HL-60/S4 treated with phorbol 12-myristate 13-acetate at 8.2 ng/mL for 4 days and 3 days (cell line): Measurements from ENCODE around the gene CRACR2B.

Experiments used
- in situ Hi-C: fragments of 300-500 bp; cut with MboI; formaldehyde crosslinking; loops from 2 replicates; pipeline ENCODE4 v1.15.0; 2022; ENCODE audit warnings: low sequenced_read_pairs

The CRACR2B gene

DNA sequence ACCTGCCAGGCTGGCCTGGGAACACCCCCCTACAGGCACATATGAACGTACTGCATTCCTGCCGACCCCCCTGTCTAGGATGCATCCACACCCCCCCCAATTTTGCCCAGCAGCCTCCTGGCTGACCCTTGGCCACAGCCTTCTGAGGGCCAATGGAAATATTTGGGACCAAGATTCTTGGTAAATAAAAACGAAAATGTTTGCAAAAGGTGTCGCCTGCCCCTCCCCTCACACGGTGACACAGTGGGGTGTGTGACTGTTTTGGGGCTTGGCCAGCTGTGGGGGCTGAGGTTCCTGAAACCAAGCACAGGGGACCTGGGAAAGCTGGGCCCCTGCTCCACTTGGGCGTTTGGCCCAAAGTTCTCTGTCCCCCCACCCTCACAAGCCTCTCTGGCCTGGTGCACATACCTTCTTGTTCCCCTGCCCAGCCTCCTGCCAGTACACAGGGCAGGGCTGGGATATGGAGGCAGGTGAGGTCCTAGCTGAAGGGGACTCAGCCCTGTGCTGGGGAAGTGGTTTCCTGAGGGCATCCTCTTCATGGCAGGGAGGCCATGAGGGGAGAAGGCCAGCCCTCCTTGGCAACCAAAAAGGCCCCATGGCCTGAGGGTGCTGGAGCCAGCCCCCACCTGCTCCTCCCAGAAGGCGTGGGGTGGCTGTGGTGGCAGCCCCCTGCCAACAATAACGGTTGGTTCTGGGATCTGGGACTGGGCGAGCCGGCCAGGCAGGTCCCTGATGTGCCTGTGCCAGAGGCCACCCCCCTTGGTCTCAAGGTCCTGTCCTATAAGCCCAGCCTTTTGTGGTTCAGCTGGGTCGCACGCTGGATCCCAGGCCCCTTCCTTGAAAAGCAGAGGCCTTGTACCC is 2.1 kb upstream of the CRACR2B start:
- in situ Hi-C loops: no loop called here

DNA sequence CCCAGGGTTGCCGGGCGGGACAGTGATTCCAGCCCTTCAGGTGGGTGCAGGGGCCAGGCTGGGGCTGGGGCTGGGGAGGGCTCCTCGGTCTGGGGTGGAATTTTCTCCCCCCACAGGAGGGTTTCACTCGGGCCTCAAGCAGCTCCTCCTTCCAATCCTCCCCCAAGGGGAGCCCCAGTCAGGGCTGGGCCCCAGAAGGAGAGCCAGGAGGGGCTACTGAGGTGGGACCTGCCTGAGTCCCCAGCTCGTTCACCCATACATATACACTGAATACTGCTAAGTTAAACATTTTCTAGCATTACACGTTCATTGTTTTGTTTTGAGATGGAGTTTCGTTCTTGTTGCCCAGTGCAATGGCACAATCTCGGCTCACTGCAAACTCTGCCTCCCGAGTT is 1.5 kb upstream of the CRACR2B start:
- in situ Hi-C loops: no loop called here

DNA sequence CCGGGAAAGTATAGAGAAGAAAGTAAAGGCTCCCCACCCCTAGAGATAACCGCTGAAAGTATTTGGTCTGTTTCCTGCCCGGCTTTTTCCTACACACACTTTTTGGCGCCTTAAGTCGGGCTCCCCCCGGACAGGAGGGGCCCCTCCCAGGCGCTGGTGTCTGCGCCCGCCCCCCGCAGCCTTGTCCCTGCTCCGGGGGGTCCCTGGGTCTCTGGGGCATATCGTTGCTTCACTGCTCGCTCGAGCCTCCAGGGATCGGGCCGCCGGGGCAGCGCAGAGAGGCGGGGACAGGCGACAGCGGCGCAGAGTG is 928 bp upstream of the CRACR2B start:
- in situ Hi-C loops: no loop called here

DNA sequence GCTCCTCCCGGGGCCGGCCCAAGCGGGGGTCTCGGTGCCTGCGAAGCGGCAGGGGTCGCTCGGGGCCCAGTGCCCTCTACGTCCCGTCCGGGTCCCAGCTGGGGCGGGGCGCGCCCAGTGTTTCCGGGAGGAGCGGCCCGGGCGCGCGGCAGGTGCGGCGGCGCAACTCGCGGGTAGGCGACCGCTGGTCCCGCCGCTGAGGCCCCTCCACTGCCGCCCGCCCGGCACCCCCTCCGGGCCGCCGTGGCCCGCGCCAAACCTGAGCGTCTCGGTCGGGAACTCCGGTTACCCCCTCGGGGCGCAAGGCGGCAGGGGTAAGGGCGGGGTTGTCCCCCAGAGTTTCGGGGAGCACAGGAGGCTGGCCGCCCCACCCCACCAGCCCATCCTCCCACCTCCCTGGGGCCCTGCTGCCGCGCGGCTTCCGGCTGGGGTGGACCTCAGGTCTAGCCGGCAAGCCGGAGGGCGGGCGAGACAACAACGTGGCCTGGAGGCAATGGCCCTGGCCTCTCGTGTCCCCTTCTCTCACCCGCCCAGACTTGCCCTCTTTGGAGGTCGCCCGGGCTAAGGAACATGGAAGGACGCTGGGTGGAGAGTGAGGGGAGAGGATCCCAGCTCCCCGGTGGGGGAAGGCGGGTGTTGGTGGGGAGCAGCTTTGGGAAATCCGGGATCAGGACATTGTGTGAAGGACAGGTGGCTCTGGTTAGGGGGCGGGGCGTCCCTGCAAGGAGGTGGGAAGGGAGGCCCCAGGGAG is 398 bp upstream of the CRACR2B start:
- in situ Hi-C loops: no loop called here

DNA sequence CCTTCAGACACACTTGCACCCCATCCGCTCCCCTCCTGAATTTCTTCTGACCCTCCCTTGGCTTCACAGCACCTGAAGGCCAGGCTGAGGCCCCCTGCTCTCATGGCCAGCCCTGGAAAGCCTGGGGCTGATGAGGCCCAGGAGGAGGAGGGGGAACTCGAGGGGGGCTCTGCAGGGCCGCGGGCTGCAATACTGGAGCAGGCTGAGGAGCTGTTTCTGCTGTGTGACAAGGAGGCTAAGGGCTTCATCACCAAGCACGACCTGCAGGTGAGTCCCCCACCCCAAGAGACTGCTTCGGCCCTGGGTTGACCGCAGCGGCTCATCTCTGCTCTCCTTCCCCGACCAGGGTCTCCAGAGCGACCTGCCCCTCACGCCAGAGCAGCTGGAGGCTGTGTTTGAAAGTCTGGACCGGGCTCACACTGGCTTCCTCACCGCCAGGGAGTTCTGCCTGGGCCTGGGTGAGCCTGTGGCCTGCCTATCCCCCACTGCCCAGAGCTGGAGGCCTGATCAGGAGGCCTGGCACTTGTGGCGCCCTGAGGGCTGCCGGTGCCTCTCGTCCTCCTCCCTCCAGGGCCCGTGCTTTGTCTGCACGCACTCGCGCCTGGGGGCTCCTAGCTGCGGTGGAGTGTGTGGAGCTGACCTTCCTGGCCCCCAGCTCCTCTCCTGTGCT is 922 bp downstream of the CRACR2B start:
- in situ Hi-C loops: no loop called here

DNA sequence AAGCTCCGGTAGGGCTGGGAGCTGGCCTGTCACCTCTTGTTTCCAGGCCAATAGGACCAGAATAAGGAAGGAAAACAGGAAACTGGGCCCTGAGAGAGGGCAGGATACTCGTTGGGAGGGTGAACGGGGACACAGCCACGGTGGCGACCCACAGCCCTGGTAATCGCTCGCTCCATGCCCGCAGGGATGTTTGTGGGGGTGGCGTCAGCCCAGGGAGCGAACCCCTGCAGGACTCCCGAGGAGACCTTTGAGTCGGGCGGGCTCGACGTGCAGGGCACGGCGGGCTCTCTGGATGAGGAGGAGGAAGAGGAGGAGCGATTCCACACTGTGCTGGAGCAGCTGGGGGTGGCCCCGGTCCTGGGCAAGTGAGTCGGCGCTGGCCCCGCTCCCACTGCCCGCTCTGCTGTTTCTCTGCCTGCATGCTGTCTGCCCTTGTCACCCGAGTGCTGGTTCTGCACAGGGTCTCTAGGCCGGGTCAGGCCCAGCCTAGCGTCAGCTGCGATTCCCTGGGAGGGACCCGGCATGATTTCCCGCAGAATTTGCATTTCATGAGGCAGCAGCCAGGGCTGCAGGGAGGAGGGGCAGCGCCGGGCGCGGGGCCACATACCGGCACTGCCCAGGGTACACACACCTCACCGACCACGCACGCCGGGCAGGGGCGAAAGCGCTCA is 1.6 kb downstream of the CRACR2B start:
- in situ Hi-C loops: no loop called here

DNA sequence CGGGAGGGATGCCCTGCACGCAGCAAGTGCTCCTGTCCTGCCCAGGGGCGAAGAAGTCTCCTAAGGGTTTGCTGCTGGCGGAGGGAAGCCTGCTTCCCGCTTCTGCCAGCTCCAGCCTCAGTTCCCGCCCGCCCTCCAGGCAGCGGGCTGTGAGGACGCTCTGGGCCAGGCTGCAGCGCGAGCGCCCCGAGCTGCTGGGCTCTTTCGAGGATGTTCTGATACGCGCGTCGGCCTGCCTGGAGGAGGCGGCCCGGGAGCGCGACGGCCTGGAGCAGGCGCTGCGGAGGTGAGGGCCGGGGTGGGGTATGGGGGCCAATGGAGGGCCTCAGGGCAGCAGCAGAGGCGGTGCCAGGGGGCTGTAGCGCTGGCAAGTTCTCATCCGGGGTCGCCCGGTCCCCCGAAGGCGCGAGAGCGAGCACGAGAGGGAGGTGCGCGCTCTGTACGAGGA is 2.2 kb downstream of the CRACR2B start:
- in situ Hi-C loops: no loop called here

DNA sequence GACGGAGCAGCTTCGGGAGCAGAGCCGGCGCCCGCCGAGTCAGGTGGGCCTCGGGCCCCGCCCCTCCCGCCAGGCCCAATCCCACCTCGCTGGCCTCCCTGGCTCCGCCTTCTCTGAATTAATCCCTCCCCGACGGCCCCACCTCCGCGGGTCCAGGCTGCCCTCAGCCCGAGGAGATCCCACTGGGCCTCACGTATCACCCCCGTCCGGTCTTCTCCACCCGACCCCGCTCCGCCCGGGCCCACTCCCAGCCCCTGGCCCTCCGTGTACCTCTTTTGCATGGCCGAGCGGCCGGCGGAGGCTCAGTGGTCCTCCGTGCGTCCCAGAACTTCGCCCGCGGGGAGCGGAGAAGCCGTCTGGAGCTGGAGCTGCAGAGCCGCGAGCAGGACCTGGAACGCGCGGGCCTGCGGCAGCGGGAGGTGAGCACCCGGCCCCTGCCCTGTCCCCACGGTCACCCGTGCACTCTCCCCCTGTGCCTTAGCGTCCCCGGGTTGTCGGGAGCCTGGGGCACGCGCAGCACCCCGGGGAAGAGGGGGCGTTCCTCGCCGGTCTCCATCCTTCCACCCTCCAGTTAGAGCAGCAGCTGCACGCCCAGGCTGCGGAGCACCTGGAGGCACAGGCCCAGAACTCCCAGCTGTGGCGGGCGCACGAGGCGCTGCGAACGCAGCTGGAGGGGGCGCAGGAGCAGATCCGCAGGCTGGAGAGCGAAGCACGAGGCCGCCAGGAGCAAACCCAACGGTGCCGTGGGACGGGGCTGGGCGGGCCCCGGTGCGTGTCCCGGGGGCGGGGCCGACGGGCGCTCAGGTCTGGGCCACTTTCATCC is 2.8 kb downstream of the CRACR2B start:
- in situ Hi-C loops: no loop called here

DNA sequence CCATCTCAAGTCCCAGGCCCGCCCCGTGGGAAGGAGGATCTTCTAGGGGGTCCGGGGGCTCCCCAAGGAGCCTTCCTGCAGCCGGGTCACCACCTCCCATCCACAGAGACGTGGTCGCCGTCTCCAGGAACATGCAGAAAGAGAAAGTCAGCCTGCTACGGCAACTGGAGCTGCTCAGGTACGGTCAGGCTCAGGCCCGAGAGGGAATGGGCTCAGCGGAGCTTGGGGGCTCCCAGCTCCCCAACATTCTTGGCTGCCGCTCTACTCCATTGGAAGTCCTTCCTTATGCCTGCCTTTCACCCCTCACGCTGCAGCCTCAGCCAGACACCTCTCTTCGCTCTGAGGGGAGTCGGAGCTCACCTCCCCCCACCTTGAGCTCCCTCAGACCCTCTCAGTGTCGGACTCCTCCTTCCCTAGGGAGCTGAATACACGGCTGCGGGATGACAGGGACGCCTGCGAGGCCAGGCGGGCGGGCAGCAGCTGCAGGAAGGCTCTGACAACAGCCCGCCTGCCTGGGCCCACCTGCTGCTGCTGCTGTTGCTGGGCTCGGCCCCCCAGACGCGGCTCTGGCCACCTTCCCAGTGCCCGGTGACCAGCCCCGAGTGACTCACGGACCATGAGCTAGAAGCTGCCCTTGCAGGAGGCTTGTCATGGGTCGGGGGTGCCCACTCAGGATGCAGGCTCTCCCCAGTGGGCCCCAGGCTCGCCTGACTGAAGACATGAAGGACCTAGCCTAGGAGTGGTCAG is 3.6 kb downstream of the CRACR2B start:
- in situ Hi-C loops: no loop called here

DNA sequence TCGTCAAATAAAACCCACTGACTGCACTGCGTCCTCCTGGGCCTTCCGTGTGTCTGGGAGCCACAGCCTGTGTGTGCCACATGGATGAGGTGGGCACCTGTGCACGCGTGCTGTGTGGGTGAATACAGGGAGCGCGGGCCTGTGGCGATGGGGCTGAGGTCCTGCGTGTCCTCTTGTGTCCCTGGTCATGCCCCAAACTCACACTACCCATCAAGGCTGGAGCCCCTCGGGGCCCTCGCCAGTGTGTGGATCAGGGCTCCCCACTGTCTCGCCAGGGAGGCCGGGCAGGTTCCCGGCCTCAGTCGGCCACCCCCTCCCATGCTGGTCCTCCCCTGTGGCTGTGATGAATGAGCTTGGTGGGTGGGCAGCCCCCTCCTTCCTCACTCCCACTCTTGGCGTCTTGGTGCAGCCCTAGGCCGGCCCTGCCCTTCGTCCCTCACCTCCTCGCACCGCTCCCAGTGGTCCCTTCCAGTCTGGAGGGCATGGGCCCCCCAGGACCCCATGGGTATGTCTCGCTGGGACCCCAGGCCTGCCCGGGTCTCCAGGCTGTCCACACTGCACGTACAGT is 4.3 kb downstream of the CRACR2B start:
- in situ Hi-C loops: no loop called here

DNA sequence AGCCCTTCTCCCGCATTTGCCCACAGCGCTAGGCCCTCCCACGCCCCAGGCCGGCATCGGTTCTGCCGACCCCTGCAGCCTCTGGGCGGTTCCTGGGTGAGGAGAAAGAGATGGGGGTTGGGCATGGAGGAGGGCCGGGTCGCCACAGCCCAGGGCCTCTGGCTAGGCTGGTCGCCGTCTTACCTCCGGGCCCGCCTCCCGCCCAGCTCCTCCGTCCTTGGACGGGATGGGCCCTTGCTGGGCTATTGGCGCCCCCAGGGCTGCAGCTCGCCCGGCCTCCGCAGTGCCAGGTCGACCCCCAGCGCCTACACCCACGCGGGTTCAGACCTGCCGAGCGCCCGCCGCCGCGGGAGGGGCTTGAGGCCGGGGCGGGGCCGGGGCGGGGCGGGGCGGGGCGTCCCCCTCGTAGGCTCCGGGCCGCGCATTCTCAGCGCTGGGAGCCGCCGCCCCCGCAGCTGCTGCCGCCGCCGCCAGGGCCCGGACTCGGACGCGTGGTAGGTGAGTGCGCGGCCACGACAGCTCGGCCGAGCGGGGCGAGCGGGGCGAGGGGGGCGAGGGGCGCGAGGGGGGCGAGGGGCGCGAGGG is 4.9 kb downstream of the CRACR2B start, which contains the start of gene CD151:
CD151 (plus strand) TSS at position 424 of the 585 bp plus-strand sequence. CDS start 3,118 bp downstream, outside the sequence.
- in situ Hi-C loops: no loop called here

DNA sequence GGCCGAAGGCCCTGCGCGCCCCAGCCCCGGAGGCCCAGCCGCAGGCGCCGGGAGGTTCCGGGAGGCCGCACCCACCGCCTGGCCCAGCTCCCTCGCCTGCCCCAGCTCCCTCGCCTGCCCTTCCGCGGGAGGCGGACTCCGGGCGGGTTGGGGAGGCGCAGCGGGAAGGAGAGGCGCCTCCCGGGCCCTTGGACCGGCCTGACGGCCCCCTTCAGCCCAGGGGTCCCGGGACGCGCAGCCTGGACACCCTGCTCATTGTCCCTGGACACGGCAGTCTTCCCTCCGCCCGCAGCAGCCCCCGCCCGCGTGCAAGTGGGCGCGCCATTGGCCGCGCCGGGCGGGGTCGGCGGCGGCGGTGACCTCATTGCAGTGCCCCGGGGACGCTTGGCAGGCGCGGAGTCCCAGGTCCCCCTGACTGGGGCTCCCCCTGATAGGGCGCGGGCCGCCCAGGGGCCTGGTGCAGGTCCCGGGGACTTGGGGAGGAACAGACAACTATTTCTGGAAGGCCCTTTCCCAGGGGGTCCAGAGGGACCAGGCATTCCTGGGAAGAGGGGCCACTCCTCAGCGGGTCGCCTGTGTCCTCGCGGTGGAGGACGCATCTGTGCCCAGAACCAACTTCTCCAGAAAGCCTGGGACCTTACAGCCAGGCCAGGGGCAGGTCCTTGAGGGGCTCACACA is 5.5 kb downstream of the CRACR2B start:
- in situ Hi-C loops: no loop called here

DNA sequence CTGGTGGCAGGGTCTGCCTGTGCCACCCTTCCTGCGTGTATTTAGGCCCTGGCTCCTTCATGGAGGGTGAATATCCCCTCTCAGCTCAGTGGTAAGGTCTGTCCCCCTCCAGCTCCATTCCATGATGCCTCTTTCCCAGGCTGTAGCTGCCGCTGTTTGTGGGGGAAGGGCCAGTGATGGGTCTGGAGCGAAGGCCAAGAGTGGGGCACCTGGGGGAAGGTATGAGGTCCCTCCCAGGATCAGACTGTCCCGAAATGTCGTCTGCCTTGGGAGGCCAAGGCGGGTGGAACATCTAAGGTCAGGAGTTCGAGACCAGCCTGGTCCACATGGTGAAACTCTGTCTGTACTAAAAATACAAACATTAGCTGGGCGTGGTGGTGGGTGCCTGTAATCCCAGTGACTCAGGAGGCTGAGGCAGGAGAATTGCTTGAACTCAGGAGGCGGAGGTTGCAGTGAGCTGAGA is 6.2 kb downstream of the CRACR2B start:
- in situ Hi-C loops: no loop called here

DNA sequence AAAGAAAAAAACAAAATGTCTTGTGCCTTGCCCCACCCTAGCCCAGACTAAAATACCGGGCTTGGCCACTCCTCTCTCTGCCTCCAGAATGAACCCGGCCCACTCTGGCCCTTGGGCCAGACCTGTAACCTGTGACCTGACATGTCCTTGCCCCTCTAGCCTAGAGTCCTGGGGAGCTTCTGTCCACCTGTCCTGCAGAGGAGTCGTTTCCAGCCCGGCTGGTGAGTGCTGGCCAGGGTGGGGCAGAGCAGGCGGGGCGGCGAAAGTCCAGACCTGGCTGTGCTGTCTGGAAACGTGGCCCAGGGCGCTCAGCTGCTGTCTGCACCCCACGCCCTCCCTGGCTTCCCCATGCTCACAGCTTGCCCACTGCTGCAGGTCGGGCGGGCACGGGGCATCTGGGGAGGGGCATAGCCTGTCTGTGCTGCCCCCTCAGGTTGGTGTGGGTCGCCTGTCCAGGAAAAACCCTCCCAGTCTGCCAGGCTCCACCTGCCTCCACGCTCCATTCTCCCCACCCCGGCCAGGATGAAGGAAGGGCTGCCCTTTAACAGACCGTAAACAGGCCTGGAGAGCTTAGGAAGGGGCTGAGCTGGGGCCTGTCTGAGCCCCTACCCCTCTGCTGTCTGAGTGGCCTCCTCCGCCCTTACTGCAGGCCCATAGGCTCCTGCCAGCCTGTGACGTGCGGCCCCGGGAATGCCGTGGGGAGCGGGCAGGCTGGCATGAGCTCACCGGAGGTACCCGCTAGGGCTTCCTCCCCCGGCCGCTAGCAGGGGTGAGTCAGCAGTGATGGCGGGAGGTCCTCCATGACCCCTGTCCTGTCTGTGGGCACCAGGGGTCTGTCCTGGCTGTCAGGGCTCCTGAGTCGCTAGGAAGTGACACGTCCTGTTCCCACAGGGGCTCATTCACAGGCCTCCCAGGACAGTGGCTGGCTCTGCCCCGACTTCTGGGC is 6.9 kb downstream of the CRACR2B start:
- in situ Hi-C loops: no loop called here

DNA sequence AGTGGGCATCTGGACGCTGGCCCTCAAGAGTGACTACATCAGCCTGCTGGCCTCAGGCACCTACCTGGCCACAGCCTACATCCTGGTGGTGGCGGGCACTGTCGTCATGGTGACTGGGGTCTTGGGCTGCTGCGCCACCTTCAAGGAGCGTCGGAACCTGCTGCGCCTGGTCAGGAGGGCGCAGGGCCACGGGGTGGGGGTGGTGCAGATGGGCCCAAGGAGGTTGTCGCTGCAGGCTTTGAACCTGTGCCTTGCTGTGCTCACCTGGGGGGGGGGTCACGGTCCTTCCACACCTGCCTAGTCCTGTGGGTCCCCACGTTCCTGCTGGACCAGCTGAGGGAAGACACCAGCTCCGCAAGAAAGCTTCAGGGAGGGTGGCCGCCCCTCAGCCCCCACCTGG is 8.6 kb downstream of the CRACR2B start:
- in situ Hi-C loops: no loop called here

DNA sequence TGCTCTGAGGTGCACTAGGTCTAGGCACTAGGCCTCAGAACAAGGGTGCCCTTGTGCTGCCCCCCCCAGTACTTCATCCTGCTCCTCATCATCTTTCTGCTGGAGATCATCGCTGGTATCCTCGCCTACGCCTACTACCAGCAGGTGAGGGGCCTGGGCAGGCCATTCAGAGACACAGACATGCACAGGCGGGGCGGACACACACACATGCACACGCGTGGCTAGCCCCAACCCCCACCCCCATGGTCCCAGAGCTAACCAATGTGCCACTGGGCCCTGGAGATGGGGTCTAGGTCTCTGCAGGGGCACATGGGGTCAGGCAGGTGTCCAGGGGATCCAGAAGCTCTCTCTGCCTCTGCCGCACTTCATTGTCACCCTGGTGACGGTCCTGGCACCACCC is 9.0 kb downstream of the CRACR2B start:
- in situ Hi-C loops: no loop called here
